HEK293 (cell line): ENCODE data around the gene ABHD15.

Source experiments
- CTCF ChIP-seq: fragments of 450-650 bp; formaldehyde crosslinking; IDR thresholded peaks from 2 replicates; pipeline ENCODE4 v1.5.1; 2016; ENCODE audit warnings: missing biosample characterization, missing genetic modification characterization
- PBX3 ChIP-seq: sonication (generic); formaldehyde crosslinking; IDR thresholded peaks from 2 replicates; pipeline ENCODE4 v1.8.1; 2022; ENCODE audit warnings: mild to moderate bottlenecking, moderate library complexity, missing genetic modification reagents
- ZBTB21 ChIP-seq: fragments of 450-650 bp; formaldehyde crosslinking; IDR thresholded peaks from 2 replicates; pipeline ENCODE4 v1.5.1; 2017; ENCODE audit warnings: missing biosample characterization, missing genetic modification characterization
- ZNF274 ChIP-seq, 2 experiments: fragments of 200-500 bp in 1 of 2; fragments of 450-650 bp in 1 of 2; sonication (Bioruptor generic) in 1 of 2; formaldehyde crosslinking in 1 of 2; IDR thresholded peaks; 2 replicates each; pipeline versions ENCODE4 v1.5.1 to v1.6.1; 2014 to 2016; ENCODE audit warnings: borderline replicate concordance in 1 of 2, inconsistent platforms in 1 of 2, low read length in 1 of 2, missing biosample characterization in 1 of 2, missing genetic modification characterization in 1 of 2
- TF ChIP-seq, protein P1 (sequence below): fragments of 450-650 bp; formaldehyde crosslinking; IDR thresholded peaks from 2 replicates; pipeline ENCODE4 v1.5.1; 2016; ENCODE audit warnings: missing biosample characterization, missing genetic modification characterization

GRCh38 chr17:29576214-29577000, 9.6 kb upstream of the ABHD15 start:
- no peak for TF ChIP-seq CTCF (tag by site-specific recombination)
- no peak for TF ChIP-seq PBX3 (CRISPR knock-in tag)
- no peak for TF ChIP-seq ZBTB21 (tag by site-specific recombination)
- TF ChIP-seq ZNF274 (IDR thresholded peaks at IDR 0.05; ENCODE audit: low read length): no peak
- TF ChIP-seq ZNF274 (tag by site-specific recombination; IDR thresholded peaks at IDR 0.05; ENCODE audit: borderline replicate concordance): no peak
- TF ChIP-seq, protein P1, sequence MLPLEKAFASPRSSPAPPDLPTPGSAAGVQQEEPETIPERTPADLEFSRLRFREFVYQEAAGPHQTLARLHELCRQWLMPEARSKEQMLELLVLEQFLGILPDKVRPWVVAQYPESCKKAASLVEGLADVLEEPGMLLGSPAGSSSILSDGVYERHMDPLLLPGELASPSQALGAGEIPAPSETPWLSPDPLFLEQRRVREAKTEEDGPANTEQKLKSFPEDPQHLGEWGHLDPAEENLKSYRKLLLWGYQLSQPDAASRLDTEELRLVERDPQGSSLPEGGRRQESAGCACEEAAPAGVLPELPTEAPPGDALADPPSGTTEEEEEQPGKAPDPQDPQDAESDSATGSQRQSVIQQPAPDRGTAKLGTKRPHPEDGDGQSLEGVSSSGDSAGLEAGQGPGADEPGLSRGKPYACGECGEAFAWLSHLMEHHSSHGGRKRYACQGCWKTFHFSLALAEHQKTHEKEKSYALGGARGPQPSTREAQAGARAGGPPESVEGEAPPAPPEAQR (tag by site-specific recombination): no peak
